RWPE2 (cell line): ENCODE measurements around the gene VGF.
"Not testable (repeated sequence)": the region's sequence is repeated elsewhere in the genome, so short reads cannot be mapped to it uniquely, and the experiment has no call there.

Experiments used
- ATAC-seq: fragments of 200-7000 bp; cut with Tn5 transposase; 3 replicates; pipeline ENCODE4 v1.9.1; 2021; ENCODE audit warnings: low read depth
- DNase-seq: peaks from one replicate; pipeline ENCODE4 v3.0.0-alpha.2; 2020; ENCODE audit warnings: low spot score
- H3K27ac ChIP-seq: fragments of 450-650 bp; 2 replicates; pipeline ENCODE4 v1.5.1; 2017; ENCODE audit warnings: mild to moderate bottlenecking; ENCODE audit not compliant: poor library complexity, severe bottlenecking
- H3K27me3 ChIP-seq: fragments of 250-450 bp; sonication (Bioruptor Pico); 2 replicates; pipeline ENCODE4 v1.5.1; 2021; ENCODE audit warnings: mild to moderate bottlenecking, moderate library complexity; ENCODE audit not compliant: insufficient read depth, poor library complexity, severe bottlenecking
- H3K36me3 ChIP-seq: fragments of 250-450 bp; sonication (Bioruptor Pico); 2 replicates; pipeline ENCODE4 v1.5.1; 2020; ENCODE audit warnings: low read depth, mild to moderate bottlenecking, moderate library complexity
- H3K4me1 ChIP-seq: fragments of 250-450 bp; sonication (Bioruptor Pico); 2 replicates; pipeline ENCODE4 v1.5.1; 2021; ENCODE audit warnings: mild to moderate bottlenecking, moderate library complexity; ENCODE audit not compliant: insufficient read depth, poor library complexity, severe bottlenecking
- H3K4me3 ChIP-seq: fragments of 250-450 bp; sonication (Bioruptor Pico); 2 replicates; pipeline ENCODE4 v1.5.1; 2021; ENCODE audit warnings: mild to moderate bottlenecking, moderate library complexity; ENCODE audit not compliant: severe bottlenecking
- H3K9me3 ChIP-seq: fragments of 250-450 bp; sonication (Bioruptor Pico); 2 replicates; pipeline ENCODE4 v1.5.1; 2021; ENCODE audit warnings: mild to moderate bottlenecking, moderate library complexity; ENCODE audit not compliant: severe bottlenecking
- CTCF ChIP-seq: fragments of 450-650 bp; IDR thresholded peaks from one replicate; pipeline ENCODE4 v1.5.1; 2017; ENCODE audit warnings: mild to moderate bottlenecking, moderate library complexity; ENCODE audit not compliant: poor library complexity, severe bottlenecking

The VGF gene

GRCh38 chr7:101207459-101207858, 42.1 kb upstream of the VGF start:
- H3K9me3 ChIP-seq: no peaks in the 10 kb centered on the region
- peaks cover 29% of the 10 kb centered on the region for H3K36me3 ChIP-seq
- DNase-seq (no peak), ATAC-seq (no peak)
- no peak overlapping the region for H3K27ac ChIP-seq
- no peak overlapping the region for H3K4me3 ChIP-seq
- H3K4me1 ChIP-seq: no peaks in the 10 kb centered on the region
- TF ChIP-seq CTCF: no peak
- peaks cover under 1% of the 10 kb centered on the region for H3K27me3 ChIP-seq

GRCh38 chr7:101206665-101207042, 41.3 kb upstream of the VGF start:
- peaks cover 25% of the 10 kb centered on the region for H3K36me3 ChIP-seq
- peaks cover 9% of the 10 kb centered on the region for H3K27me3 ChIP-seq
- H3K4me3 ChIP-seq: no peak overlapping the region
- no peaks in the 10 kb centered on the region for H3K4me1 ChIP-seq
- H3K27ac ChIP-seq: no peak overlapping the region
- TF ChIP-seq CTCF: no peak
- ATAC-seq: no peak
- H3K9me3 ChIP-seq: no peaks in the 10 kb centered on the region
- no peak for DNase-seq

GRCh38 chr7:101205901-101206664, 40.7 kb upstream of the VGF start:
- no peak overlapping the region for H3K4me3 ChIP-seq
- H3K27me3 ChIP-seq: peaks cover 14% of the 10 kb centered on the region
- ATAC-seq: no peak
- no peak overlapping the region for H3K27ac ChIP-seq
- H3K36me3 ChIP-seq: peaks cover 21% of the 10 kb centered on the region
- no peak for DNase-seq
- no peak for TF ChIP-seq CTCF
- H3K9me3 ChIP-seq: no peaks in the 10 kb centered on the region
- no peaks in the 10 kb centered on the region for H3K4me1 ChIP-seq

GRCh38 chr7:101203740-101204738, 38.7 kb upstream of the VGF start:
- peaks cover 14% of the 10 kb centered on the region for H3K27me3 ChIP-seq
- not testable (repeated sequence) for H3K9me3 ChIP-seq, H3K27ac ChIP-seq, H3K36me3 ChIP-seq, H3K4me3 ChIP-seq, DNase-seq, H3K4me1 ChIP-seq, ATAC-seq

GRCh38 chr7:101202603-101202918, 37.2 kb upstream of the VGF start:
- Histone ChIP-seq H3K9me3 (no peaks in the 10 kb centered on the region), H3K36me3 (no peaks in the 10 kb centered on the region), H3K27me3 (peaks cover 14% of the 10 kb centered on the region), H3K4me1 (no peaks in the 10 kb centered on the region), H3K27ac (no peak overlapping the region), H3K4me3 (no peak overlapping the region)
- no peak for ATAC-seq
- TF ChIP-seq CTCF: no peak
- no peak for DNase-seq
